Measurements from ENCODE around the gene NMRK1.

Gene NMRK1

DNA sequence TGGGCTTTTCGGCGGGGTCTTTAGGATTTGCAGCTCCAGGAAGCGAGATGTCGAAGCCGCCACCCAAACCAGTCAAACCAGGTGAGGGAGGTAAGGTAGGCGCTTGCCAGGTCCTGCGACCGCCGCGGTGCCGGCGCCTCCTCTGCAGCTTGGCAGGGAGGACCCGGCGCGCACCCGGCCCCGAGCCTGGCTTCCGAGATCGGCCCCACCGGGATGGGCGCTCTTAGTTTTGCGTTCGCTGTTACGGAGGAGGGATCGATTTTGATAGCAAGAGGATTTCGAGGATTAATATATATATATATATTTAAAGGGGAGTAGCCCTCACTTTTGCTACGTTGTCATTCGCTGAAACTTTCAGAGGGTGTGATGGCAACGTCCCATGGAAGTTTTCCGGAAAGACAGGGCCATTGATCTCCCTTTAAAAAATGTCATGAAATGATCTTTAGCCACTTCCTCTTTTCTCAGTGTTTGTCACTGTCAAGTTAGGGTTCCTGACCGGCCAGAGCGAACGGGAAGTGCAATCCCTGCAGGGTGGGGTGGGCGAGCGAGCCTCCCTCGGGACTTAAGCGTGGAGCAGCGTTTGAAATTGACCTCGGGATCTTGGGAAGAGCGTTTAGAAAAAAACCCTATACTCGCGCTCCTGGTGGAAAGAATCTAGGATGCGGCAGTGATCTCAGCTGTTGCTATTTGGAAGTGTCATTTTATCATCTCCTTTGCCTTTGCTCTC is 854 bp upstream of the NMRK1 start:
- TF ChIP-seq, protein P1, sequence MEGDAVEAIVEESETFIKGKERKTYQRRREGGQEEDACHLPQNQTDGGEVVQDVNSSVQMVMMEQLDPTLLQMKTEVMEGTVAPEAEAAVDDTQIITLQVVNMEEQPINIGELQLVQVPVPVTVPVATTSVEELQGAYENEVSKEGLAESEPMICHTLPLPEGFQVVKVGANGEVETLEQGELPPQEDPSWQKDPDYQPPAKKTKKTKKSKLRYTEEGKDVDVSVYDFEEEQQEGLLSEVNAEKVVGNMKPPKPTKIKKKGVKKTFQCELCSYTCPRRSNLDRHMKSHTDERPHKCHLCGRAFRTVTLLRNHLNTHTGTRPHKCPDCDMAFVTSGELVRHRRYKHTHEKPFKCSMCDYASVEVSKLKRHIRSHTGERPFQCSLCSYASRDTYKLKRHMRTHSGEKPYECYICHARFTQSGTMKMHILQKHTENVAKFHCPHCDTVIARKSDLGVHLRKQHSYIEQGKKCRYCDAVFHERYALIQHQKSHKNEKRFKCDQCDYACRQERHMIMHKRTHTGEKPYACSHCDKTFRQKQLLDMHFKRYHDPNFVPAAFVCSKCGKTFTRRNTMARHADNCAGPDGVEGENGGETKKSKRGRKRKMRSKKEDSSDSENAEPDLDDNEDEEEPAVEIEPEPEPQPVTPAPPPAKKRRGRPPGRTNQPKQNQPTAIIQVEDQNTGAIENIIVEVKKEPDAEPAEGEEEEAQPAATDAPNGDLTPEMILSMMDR (conservative IDR thresholded peaks at IDR 0.05; ENCODE audit: low read depth, low read length): peak; percentile 56
- peak; percentile 56 for DNase-seq (ENCODE audit: low read depth)
- peak overlapping the region; percentile 97 for H3K4me3 ChIP-seq (ENCODE audit: low read depth, low read length)

DNA sequence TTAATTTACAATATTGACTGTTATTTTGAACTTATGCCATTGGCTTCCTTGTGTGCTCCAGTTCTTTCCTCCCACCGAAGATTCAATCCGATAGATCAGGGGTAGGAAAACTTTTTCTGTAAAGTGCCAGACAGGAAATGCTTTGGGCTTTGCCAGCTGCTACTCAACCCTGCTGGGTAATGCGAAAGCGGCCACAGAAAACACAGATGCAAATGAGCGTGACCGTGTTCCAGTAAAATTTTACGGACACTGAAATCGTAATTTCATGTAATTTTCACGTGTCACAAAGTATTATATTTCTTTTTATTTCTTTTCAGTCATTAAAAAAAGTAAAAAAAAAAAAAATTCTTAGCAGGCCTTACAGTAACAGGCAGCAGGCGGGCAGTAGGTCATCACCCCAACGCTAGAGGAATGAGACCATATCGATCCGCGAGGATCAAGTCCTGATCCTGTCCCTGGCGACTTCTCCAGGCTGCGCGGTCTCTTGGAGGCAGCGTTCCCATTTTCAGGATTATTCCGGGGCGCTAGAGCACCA is 599 bp downstream of the NMRK1 start:
- DNase-seq (ENCODE audit: low read depth): peak; percentile 64
- peak overlapping the region; percentile 97 for H3K4me3 ChIP-seq (ENCODE audit: low read depth, low read length)
- TF ChIP-seq, protein P1 (conservative IDR thresholded peaks at IDR 0.05; ENCODE audit: low read depth, low read length): no peak

DNA sequence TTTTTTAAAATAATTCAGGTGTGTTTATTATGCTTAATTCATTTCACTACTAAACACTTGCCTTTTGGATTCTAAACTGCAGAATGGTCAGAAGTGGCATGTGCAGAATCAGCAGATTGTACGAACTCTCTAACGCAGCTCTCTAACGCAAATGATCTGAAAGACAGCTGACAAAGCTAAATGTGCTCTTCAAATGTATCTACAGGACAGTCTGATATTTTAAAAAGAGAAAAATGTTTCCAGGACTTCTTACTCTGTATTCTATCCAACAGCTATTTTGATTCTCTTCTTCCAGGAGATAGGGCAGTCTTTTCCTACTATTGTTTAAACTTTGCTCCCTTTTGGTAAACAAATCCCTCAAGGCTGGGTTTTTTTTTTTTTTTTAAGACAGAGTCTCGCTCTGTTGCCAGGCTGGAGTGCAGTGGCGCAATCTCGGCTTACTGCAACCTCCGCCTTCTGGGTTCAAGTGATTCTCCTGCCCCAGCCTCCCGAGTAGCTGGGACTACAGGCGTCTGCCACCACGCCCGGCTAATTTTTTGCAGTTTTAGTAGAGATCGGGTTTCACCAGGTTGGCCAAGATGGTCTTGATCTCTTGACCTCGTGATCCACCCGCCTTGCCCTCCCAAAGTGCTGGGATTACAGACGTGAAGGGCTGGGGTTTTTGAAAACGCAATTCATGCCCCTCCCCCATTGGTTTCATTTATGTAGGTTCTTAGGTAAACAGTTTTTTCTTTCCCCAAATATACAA is 1.2 kb downstream of the NMRK1 start:
- H3K4me3 ChIP-seq (ENCODE audit: low read depth, low read length): peak overlapping the region; percentile 97
- DNase-seq (ENCODE audit: low read depth): no peak
- TF ChIP-seq, protein P1 (conservative IDR thresholded peaks at IDR 0.05; ENCODE audit: low read depth, low read length): no peak

DNA sequence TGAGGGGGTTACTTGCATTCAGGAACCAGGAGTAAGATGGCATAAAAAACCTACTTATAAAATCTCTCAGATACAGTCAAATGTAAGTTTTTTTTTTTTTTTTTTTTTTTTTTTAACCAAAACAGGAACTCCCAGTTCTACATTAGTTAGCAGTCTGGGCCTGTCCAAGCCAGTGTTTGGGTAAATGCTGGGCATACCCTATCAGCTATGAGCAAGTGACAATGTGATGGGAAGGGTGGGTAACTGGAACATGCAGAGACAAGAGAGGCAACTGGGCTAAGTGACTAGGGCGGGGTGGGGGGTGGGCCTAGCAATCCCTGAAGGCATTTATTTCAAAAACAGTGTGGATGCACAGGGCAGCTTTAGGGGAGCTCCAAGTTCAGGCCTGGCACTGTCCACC is 2.3 kb downstream of the NMRK1 start:
- TF ChIP-seq, protein P1 (conservative IDR thresholded peaks at IDR 0.05; ENCODE audit: low read depth, low read length): no peak
- no peak overlapping the region for H3K4me3 ChIP-seq (ENCODE audit: low read depth, low read length)
- no peak for DNase-seq (ENCODE audit: low read depth)

DNA sequence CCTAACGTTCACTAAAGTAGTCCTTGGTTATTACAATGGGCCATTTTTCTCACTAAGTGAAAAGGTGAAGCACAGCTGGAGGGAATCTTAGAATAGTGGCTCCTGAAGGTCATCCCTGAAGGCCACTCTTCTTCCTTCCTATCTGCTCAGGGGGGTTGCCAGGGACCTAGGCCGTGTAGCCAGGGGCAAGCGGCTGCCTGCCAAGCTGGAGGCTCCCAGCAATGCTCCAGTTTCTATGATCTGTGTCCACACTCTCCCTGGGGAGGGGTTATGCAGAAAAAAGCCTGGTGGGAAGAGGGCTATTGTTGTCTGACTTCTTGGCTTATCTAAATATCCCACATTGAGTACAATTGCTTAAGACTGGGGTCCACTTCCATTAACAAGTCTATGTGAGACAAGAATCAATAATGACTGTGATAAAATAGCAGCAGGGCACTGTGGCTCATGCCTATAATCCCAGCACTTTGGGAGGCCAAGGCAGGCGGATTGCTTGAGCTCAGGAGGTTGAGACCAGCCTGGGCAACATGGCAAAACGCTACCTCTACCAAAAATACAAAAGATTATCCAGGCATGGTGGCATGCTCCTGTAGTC is 3.8 kb downstream of the NMRK1 start:
- TF ChIP-seq, protein P1 (conservative IDR thresholded peaks at IDR 0.05; ENCODE audit: low read depth, low read length): no peak
- DNase-seq (ENCODE audit: low read depth): no peak
- no peak overlapping the region for H3K4me3 ChIP-seq (ENCODE audit: low read depth, low read length)

DNA sequence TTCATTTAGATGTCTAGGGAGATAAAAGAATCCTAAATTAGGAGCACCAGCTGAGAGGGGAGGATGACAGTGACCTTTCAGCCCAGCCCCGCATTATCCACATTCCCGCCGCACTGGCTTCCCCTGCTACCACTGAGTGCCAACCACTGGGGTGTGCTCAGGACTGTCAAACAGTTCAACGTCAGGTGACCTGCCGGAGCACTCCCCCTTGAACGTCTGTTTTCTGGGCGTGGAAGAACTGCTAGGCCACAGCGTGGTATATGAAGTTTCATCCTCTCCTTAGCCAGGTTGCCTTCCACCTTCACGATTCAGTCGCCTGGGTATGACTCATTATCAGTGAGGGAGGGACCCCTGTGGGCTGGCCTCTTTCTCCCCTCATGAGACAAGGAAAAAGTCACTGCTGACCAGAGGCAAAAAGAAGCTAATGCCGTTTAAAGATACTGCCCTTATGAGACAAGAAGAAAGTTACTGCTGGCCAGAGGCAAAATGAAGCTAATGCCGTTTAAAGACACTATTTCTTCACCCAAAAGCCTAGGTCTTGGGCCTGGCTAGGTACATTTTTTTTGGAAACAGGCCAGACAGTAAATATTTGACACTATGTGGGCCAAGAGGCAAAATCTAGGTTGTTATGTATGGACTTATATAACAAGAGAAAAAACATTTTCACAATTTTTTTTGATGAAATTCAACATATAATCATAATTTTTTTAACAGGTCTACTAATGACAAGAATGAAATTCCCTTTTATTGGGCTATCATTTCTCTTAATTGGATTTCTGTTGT is 4.6 kb downstream of the NMRK1 start:
- peak; percentile 36 for DNase-seq (ENCODE audit: low read depth)
- TF ChIP-seq, protein P1 (conservative IDR thresholded peaks at IDR 0.05; ENCODE audit: low read depth, low read length): no peak
- H3K4me3 ChIP-seq (ENCODE audit: low read depth, low read length): no peak overlapping the region

Data from choroid plexus epithelial cell (primary cell).